T-helper 9 cell (primary cell): ENCODE results near the gene YARS2.
"Not testable (repeated sequence)": the region's sequence is repeated elsewhere in the genome, so short reads cannot be mapped to it uniquely, and the experiment has no call there.

Experiments used
- DNase-seq: peaks from one replicate; pipeline ENCODE4 v3.0.0-alpha.2; 2020

The YARS2 gene

DNA sequence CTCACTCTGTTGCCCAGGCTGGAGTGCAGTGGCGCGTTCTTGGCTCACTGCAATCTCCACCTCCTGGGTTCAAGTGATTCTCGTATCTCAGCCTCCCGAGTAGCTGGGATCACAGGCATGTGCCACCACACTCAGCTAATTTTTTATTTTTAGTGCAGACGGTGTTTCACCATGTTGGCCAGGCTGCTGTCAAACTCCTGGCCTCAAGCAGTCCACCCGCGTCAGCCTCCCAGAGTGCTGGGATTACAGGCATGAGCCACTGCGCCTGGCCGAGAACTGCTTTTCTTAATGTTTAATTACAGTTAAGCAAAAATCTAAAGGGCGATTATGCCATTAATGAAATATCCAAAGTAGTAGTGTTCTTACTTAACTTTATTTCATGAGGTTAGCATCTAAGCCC lies 13.6 kb downstream of the YARS2 start:
- no peak for DNase-seq

DNA sequence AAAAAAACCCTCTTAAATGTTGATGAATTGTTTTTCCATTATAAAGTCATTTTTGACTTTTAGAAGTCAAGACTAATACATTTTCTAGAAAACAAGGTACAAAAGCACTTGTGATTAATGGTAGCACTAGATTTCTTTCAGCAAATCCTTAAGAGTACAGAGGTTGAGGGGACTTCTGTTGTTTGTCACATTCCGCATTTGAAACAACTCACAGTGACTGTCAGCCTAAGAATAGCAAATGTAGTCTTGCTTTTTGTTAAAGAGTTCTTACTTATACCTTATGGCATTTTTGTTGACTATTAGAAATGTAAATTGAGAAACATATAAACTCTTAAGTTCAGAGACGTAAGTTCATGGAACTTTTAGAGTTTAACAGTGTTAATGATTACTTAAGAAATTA lies 16.4 kb downstream of the YARS2 start:
- no peak for DNase-seq

DNA sequence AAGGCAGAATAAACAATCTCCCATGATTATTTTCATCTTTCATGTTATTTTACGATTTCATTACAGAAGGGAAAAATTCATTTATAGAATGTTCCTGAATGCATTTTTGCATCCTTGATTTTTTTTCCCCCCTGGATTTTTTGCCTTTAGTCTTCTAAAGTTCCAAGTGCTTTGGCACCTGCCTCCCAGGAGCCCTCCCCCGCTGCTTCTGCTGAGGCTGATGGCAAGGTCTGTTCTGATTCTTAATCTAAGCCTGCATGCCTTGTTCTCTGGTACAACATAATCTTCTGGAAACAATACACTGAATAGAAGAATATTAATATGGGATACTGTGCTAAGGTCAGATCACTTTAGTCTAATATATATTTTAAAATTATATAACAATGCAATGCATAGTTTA lies 18.0 kb downstream of the YARS2 start:
- DNase-seq: no peak

DNA sequence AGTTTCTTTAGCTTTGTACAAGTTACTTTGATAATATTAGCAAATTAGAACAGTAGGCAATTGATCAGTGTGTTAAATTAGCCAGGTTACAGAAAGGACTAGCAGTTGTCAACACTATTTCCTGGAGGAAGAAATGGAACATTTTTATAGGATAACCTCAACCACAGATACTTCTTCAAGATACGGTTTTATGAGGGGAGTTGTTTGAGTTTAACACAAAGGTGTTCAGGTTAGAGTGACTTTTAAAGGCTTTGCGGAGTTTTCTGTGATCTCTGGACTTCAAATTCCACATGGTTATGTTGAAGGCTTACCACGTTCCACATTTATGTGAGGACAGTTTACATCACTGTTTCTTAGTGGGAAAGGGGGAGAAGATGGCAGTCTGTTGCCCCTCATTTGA lies 19.3 kb downstream of the YARS2 start:
- DNase-seq: no peak

DNA sequence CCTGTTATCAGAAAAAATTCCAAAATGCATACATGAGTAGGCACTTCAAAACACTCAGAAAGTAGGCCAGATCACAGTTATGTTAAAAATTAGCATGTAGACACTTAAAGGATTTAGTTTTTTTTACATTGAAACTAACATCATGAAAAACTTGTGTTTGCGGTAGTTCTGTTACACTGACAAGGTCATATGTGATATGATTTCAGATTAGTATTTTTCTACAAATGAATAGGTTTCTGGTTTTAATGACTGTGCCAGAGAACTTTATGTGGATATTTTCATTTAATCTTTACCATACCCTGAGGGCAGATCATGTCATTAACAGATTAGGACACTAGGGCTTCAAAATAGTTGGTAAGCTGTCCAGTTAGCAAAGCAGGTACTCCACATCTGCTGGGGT lies 20.7 kb downstream of the YARS2 start:
- DNase-seq: no peak

DNA sequence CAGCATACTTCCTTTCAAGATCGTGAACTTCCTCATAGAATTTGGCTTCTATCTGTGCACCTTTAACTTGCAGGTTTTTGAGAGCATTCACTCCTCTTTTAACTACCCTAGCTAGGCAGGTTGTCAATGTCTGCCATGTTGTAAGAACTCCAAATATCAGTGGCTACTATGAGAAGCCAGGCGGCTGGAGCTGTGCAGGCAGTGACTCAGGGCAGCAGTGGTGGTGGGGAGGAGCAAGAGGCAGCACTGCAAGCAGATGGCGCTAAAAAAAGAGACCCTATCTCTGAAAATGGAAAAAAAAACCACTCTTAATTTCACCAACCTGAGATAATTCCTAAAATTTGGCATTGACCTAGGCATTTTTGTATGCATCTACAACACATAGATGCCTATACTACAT lies 28.5 kb downstream of the YARS2 start:
- no peak for DNase-seq

DNA sequence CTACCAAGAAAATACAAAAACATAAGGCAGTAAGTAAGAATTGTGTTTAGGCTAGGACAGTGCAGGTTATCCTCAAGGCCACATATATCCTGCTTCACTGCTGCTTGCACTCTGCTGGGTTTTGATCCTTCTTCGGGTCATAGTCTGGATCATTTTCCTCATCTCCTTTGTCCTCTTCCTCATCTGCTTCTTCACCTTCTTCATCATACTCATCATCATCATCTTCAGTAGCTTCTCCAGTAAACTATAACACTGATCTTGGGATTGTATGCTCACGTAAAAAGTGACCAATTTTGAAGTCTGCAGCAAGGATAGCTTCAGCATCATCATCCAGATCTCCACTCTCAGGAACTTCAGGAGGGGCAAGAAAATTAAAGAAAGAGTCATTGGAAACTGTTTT lies 29.4 kb downstream of the YARS2 start:
- no peak for DNase-seq

DNA sequence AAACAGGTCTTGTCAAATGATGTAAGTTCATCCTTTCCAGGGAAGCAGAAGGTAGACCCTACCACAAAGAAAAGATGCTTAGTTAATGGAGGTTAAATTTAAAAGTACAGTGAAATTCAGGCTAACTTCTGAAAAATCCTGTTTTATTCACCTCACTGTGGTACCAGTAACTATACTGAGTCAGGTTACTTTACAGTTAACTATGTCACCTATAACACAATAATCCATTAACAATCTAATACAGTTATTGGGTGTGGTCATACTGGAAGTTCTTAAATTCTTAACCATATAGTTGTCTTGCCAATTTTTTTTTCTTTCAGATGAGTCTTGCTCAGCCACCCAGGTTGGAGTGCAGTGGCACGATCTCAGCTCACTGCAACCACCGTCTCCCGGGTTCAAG lies 30.4 kb downstream of the YARS2 start:
- not testable (repeated sequence) for DNase-seq

DNA sequence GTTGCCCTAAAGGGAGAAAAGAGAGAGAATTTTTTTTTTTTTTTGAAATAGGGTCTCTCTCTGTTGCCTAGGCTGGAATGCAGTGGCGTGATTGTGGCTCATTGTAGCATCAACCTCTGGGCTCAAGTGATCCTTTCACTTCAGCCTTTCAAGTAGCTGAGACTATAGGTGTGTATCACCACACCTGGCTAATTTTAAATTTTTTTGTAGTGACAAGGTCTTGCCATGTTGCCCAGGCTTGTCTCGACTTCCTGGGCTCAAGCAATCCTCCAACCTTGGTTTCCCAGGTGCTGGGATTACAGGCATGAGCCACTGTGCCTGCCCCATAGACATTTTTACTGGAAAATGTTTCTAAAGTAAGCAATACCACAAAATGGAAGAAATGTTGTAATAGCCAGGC lies 36.8 kb downstream of the YARS2 start:
- no peak for DNase-seq

DNA sequence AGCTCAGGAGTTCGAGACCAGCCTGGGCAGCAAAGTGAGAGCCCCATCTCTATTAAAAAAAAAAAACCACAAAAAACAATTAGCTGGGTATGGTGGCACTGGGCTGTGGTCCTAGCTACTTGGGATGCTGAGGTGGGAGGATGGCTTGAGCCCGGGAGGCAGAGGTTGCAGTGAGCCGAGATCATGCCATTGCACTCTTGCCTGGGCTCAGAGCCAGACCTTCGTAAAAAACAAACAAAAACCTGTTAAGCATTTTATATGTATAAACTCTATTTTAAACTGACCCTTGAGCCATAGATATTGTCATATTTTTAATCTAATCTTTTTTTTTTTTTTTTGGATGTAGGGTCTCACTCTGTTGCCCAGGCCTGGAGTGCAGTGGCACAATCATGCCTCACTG lies 40.9 kb downstream of the YARS2 start:
- no peak for DNase-seq

DNA sequence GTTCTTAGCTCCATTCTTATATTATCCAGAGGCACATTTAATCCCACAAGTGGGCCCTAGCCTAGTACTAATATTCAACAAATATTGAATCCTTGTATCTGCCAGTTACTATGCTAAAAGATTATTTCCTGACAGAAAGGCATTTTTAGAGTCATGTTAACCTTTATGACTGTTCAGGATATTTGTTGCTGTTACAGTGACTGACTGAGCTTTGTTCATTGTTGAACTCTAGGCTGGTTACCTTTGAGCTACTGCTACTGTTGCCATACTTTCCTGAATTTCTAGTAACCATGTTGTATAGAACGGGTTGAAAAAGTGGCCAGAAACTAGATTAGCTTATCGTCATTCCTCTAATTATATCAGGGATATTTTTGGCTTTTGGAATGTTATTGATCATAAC lies 46.8 kb downstream of the YARS2 start:
- no peak for DNase-seq

DNA sequence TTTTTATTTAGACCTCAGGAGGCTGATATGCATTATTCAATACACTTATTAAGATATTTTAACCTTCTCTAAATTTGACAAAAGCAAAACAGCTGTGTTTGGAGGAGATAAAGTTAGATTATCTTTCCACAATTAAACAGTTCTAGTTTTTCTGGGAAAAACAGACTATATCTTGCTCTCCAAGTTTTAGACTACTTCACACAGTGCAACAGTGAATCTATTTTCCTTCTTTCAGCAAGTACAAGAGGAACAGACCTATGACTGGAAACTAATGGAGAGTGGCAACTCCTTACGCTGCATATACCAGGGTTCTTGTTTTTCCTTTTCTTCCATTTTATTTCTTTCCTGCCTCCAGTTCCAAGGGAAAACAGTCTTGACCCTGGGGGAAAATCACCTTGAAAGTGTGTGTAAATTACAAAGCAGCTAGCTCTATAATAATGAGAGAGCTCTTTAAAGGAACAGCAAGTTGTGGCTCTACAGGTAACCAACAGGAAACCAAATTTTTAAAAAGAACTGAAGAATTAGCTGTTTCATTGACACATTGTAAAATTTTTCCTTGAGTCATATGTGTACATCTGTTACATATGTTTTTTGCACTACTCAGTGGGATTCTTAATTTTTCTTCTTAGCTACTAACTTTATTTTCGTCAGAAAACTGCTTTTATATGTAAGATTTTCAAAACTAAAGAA lies 49.2 kb downstream of the YARS2 start:
- no peak for DNase-seq

DNA sequence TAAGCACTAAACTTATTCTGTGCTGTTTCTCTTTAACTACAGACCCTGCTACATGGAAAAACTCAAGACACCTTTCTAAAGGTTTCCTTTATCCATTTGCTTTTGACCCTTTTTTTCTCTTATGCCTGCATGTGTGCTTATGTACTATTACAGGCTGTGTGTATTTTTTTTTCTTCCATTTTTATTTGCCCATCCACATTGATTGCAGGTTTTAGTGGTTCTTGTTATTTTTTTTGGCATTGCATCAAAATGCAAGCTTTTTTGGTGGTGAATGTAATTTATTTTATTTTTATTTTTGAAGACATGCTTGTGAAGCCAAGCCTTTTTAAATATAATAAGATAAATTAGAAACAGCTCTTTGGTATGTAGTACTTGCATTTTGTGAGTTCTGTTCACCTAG lies 49.9 kb downstream of the YARS2 start:
- no peak for DNase-seq

DNA sequence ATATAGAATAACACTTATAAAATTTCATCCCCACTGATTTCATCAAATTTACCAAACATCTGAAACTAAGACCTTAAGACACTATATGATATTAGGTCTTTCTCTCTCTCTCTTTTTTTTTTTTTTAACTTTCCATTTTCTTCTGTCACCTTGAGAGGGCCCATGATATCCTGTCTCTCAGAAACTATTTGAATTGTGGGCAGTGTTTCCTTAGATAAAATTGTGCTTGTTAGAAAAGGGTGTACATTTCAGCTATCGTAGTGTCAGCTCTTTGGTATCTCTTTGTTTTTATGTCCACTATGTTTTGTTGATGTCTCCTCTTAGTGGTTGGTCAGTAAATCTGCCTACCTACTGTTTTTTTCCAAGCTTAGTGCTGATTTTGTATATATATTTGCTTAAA lies 52.8 kb downstream of the YARS2 start:
- no peak for DNase-seq

DNA sequence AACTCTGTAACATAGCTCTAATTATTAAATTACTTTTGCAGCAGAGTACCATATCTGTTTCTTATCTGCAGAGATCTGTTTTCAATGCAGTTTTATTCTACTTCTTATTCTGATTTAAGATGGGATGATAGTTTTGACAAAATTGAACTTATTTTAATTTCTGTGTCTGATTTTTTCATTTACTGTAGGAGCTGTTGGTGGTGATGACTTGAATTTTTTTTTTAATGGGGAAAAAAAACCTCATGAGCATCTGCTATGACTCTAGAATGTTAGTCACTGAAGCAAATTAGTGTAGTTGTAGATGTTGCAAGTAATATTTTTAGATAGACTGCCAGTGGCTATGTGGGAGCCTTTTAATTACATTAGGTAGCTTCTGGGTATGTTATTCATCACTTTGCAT lies 53.2 kb downstream of the YARS2 start:
- DNase-seq: no peak

DNA sequence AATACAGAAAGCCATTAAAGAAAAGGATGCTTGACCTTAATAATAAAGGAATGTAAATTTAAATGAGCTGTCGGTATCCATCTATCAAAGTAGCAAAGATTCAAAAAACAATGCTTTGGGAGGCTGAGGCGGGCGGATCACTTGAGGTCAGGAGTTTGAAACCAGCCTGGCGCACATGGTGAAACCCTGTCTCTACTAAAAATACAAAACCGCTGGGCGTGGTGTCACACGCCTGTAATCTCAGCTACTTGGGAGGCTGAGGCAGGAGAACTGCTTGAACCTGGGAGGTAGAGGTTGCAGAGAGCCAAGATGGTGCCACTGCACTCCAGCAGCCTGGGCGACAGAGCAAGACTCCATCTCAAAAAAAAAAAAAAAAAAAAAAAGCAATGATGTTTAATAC lies 56.3 kb downstream of the YARS2 start:
- not testable (repeated sequence) for DNase-seq

DNA sequence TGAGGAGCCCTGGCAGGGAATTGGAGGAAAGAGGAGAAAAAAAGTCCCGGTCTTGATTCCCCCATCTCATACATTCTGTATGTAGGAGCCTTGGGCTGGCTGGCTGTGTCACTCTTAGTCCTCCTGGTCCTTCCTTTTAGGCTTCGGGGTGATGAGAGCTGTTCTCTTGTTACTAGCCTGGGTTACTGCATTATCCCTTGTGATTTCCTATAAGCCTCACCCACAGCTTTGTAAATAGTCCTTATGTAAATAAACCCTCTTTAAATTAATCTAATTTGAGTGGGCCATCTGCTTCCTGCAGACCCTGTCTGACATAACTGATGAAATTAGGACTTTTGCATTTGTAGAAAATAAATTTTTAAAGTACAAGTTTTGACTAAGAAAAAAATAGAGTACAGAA lies 57.4 kb downstream of the YARS2 start:
- no peak for DNase-seq

DNA sequence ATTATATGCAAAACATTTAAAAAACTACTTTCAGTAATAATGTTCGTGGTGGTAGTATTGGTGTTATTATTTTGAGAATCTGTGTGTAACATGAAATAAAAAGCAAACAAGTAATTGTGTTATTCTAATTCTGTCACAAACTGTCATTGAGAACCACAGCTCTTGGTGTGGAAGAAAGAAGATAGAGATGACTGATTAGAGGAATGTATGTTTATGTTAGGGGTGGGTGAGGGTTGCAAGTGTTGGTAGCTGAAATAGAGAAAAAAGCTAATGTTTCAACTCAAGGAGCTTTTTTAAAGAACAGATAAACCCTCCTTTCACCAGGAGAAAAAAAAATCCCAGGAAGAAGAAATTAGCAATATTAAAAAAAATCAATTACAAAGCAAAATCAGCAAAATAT lies 58.3 kb downstream of the YARS2 start:
- DNase-seq: no peak
